ENCODE data around the gene LIMCH1.
"Not testable (repeated sequence)": the region's sequence is repeated elsewhere in the genome, so short reads cannot be mapped to it uniquely, and the experiment has no call there.

GRCh38 chr4:41491081-41491576 is 46.8 kb upstream of the LIMCH1 start:
- TF ChIP-seq CTCF (IDR thresholded peaks at IDR 0.05; ENCODE audit: low read depth, low read length, poor library complexity, severe bottlenecking); EZH2phosphoT487 (IDR thresholded peaks at IDR 0.05; ENCODE audit: borderline replicate concordance, low read length): not testable (repeated sequence)

Measured in DOHH2 (cell line).